HepG2 (cell line): ENCODE measurements around the gene HACD1. TPM values are rescaled to one million over a fixed set of nuclear protein-coding genes. Genes with fewer than 3 reads are reported as not detected.

ENCODE experiments used
- CHD4 ChIP-seq: fragments of 200-600 bp; sonication (generic); IDR thresholded peaks from 2 replicates; pipeline ENCODE4 v1.7.0; 2017; ENCODE audit warnings: mild to moderate bottlenecking, low read length, borderline replicate concordance
- DNMT1 ChIP-seq: sonication (generic); formaldehyde crosslinking; IDR thresholded peaks from 2 replicates; pipeline ENCODE4 v1.5.1; 2020; ENCODE audit warnings: mild to moderate bottlenecking, missing genetic modification reagents
- HCFC1 ChIP-seq: fragments of 150-350 bp; IDR thresholded peaks from 2 replicates; pipeline ENCODE4 v1.6.1; 2014; ENCODE audit warnings: low read depth, low read length
- HNF4A ChIP-seq: sonication (generic); formaldehyde crosslinking; IDR thresholded peaks from 2 replicates; pipeline ENCODE4 v1.4.0; 2020; ENCODE audit warnings: missing genetic modification reagents
- HNRNPL ChIP-seq: fragments of 200-400 bp; formaldehyde crosslinking; IDR thresholded peaks from 2 replicates; pipeline ENCODE4 v1.6.1; 2017; ENCODE audit warnings: mild to moderate bottlenecking, low read depth, low read length
- MAFK ChIP-seq, 2 experiments: IDR thresholded peaks in 1 of 2; conservative IDR thresholded peaks in 1 of 2; 2 replicates each; pipeline ENCODE4 v1.6.1; 2011; ENCODE audit warnings: improper control_type of control experiment in 2 of 2, low read length in 2 of 2
- SKIL ChIP-seq: sonication (generic); formaldehyde crosslinking; IDR thresholded peaks from 2 replicates; pipeline ENCODE4 v1.8.0; 2022; ENCODE audit warnings: missing genetic modification reagents, mild to moderate bottlenecking, moderate library complexity, borderline replicate concordance
- SUZ12 ChIP-seq: fragments of 150-350 bp; IDR thresholded peaks from 2 replicates; pipeline ENCODE4 v1.6.1; 2014; ENCODE audit warnings: low read depth, low read length
- ZNF460 ChIP-seq: sonication (generic); formaldehyde crosslinking; IDR thresholded peaks from 2 replicates; pipeline ENCODE4 v1.5.1; 2020; ENCODE audit warnings: missing genetic modification reagents, mild to moderate bottlenecking, borderline replicate concordance
- ZNF687 ChIP-seq: sonication (generic); formaldehyde crosslinking; IDR thresholded peaks from 2 replicates; pipeline ENCODE4 v1.5.1; 2020; ENCODE audit warnings: mild to moderate bottlenecking, missing genetic modification reagents, moderate library complexity
- polyA plus RNA-seq, 8 experiments: library from polyadenylated mRNA; depleted of rRNA in 3 of 8; stranded (reverse) in 7 of 8; unstranded in 1 of 8; fragments of >200 nt; fragmentation: Illumina TruSeq in 4 of 8; extraction: Trizol in 4 of 8; gene quantifications; 2 replicates each; pipeline versions ENCODE4 v1.2.1 to v1.2.3, GENCODE V29; 2011 to 2016; ENCODE audit warnings: low read depth in 4 of 8, missing spikeins in 1 of 8, mixed read lengths in 1 of 8; ENCODE audit not compliant: insufficient read depth in 1 of 8
- total RNA-seq, 5 experiments: library from RNA; depleted of rRNA; stranded (reverse); fragments of >200 nt; fragmentation: Illumina TruSeq; extraction: Trizol; gene quantifications; 2 replicates each; pipeline ENCODE4 v1.2.3, GENCODE V29; 2016; ENCODE audit warnings: low read depth in 1 of 5
- TF ChIP-seq, protein P1 (sequence below): sonication (generic); formaldehyde crosslinking; IDR thresholded peaks from 2 replicates; pipeline ENCODE4 v1.5.0; 2020; ENCODE audit warnings: mild to moderate bottlenecking, missing genetic modification reagents, moderate library complexity
- TF ChIP-seq, protein P2 (sequence below): sonication (generic); formaldehyde crosslinking; IDR thresholded peaks from 2 replicates; pipeline ENCODE4 v1.9.0; 2021; ENCODE audit warnings: missing genetic modification reagents, mild to moderate bottlenecking, borderline replicate concordance
- TF ChIP-seq, protein P3 (sequence below): sonication (generic); formaldehyde crosslinking; IDR thresholded peaks from 2 replicates; pipeline ENCODE4 v1.5.0; 2020; ENCODE audit warnings: mild to moderate bottlenecking, missing genetic modification reagents, borderline replicate concordance

The HACD1 gene
- total and polyA plus RNA-seq, 2 of the 13 experiments (the other 11 are each of a cell fraction or from before 2014, with no cell fraction given) = 43.4 to 47.6 TPM

- TF ChIP-seq ZNF687 (CRISPR knock-in tag) = 0 out of 2 replicates have a peak, but pooled peaks have one; percentile 2
- no peak for TF ChIP-seq HNRNPL
- TF ChIP-seq SKIL (CRISPR knock-in tag) = no peak
- TF ChIP-seq, protein P1, sequence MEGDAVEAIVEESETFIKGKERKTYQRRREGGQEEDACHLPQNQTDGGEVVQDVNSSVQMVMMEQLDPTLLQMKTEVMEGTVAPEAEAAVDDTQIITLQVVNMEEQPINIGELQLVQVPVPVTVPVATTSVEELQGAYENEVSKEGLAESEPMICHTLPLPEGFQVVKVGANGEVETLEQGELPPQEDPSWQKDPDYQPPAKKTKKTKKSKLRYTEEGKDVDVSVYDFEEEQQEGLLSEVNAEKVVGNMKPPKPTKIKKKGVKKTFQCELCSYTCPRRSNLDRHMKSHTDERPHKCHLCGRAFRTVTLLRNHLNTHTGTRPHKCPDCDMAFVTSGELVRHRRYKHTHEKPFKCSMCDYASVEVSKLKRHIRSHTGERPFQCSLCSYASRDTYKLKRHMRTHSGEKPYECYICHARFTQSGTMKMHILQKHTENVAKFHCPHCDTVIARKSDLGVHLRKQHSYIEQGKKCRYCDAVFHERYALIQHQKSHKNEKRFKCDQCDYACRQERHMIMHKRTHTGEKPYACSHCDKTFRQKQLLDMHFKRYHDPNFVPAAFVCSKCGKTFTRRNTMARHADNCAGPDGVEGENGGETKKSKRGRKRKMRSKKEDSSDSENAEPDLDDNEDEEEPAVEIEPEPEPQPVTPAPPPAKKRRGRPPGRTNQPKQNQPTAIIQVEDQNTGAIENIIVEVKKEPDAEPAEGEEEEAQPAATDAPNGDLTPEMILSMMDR (CRISPR knock-in tag) = no peak
- TF ChIP-seq ZNF460 (CRISPR knock-in tag) = no peak
- TF ChIP-seq CHD4 = no peak
- peak; percentile 77 to 87 for TF ChIP-seq MAFK (conservative IDR thresholded peaks at IDR 0.05 in 1 of 2, IDR thresholded peaks at IDR 0.05 in 1 of 2; ENCODE audit: low read length in 2 of 2)
- TF ChIP-seq HCFC1 = no peak
- no peak for TF ChIP-seq HNF4A (CRISPR knock-in tag)
- 0 out of 2 replicates have a peak, but pooled peaks have one; percentile 14 for TF ChIP-seq DNMT1 (CRISPR knock-in tag)
- TF ChIP-seq SUZ12 = no peak
- TF ChIP-seq, protein P2, sequence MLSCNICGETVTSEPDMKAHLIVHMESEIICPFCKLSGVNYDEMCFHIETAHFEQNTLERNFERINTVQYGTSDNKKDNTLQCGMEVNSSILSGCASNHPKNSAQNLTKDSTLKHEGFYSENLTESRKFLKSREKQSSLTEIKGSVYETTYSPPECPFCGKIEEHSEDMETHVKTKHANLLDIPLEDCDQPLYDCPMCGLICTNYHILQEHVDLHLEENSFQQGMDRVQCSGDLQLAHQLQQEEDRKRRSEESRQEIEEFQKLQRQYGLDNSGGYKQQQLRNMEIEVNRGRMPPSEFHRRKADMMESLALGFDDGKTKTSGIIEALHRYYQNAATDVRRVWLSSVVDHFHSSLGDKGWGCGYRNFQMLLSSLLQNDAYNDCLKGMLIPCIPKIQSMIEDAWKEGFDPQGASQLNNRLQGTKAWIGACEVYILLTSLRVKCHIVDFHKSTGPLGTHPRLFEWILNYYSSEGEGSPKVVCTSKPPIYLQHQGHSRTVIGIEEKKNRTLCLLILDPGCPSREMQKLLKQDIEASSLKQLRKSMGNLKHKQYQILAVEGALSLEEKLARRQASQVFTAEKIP (CRISPR knock-in tag) = no peak
- TF ChIP-seq, protein P3, sequence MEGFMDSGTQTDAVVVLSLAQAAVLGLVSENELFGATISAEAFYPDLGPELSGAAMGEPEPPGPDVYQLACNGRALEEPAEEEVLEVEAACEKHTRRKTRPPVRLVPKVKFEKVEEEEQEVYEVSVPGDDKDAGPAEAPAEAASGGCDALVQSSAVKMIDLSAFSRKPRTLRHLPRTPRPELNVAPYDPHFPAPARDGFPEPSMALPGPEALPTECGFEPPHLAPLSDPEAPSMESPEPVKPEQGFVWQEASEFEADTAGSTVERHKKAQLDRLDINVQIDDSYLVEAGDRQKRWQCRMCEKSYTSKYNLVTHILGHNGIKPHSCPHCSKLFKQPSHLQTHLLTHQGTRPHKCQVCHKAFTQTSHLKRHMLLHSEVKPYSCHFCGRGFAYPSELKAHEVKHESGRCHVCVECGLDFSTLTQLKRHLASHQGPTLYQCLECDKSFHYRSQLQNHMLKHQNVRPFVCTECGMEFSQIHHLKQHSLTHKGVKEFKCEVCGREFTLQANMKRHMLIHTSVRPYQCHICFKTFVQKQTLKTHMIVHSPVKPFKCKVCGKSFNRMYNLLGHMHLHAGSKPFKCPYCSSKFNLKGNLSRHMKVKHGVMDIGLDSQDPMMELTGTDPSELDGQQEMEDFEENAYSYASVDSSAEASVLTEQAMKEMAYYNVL (CRISPR knock-in tag) = 0 out of 2 replicates have a peak, but pooled peaks have one; percentile 3
Observed at GRCh38 chr10:17644485-17644943, 27.3 kb upstream of the HACD1 start (continued).
